ENCODE data around the gene SCAF1. TPM values are rescaled to one million over a fixed set of nuclear protein-coding genes. Genes with fewer than 3 reads are reported as not detected.

SCAF1 gene
- total and polyA plus RNA-seq, 2 of the 13 experiments (the other 11 are each of a cell fraction or from before 2014, with no cell fraction given), result 3.3 to 6.1 TPM

- no peak for TF ChIP-seq HMGXB3 (CRISPR knock-in tag; IDR thresholded peaks at IDR 0.05; ENCODE audit: borderline replicate concordance)
- no peak for TF ChIP-seq FOSL2 (CRISPR knock-in tag; IDR thresholded peaks at IDR 0.05)
- TF ChIP-seq GABPA (IDR thresholded peaks at IDR 0.05; ENCODE audit: low read depth, low read length), result no peak
- no peak for TF ChIP-seq GABPA (CRISPR knock-in tag; IDR thresholded peaks at IDR 0.05; ENCODE audit: low read depth)
- TF ChIP-seq REL (CRISPR knock-in tag; conservative IDR thresholded peaks at IDR 0.05), result no peak
- TF ChIP-seq ZNF446 (CRISPR knock-in tag; IDR thresholded peaks at IDR 0.05), result no peak
- TF ChIP-seq DMTF1 (CRISPR knock-in tag; IDR thresholded peaks at IDR 0.05), result no peak
- no peak for TF ChIP-seq ZNF382 (CRISPR knock-in tag; IDR thresholded peaks at IDR 0.05; ENCODE audit: borderline replicate concordance)
- no peak for TF ChIP-seq ZNF639 (CRISPR knock-in tag; conservative IDR thresholded peaks at IDR 0.05)
- no peak for TF ChIP-seq PCBP2 (optimal IDR thresholded peaks at IDR 0.05; ENCODE audit: low read depth, low read length, poor library complexity, severe bottlenecking)
- TF ChIP-seq PAWR (CRISPR knock-in tag; IDR thresholded peaks at IDR 0.05; ENCODE audit: borderline replicate concordance), result no peak
- TF ChIP-seq NFKBIZ (CRISPR knock-in tag; IDR thresholded peaks at IDR 0.05), result no peak
These were observed 555 bp downstream of the SCAF1 start (continued) for GRCh38 chr19:49642492-49643035.

Data from HepG2 (cell line).